GM19324 (cell line): ENCODE results near the gene FOLR1.

Source experiments
- ATAC-seq: cut with Tn5 transposase; IDR thresholded peaks from one replicate; pipeline ENCODE4 v1.9.1; 2021; ENCODE audit warnings: mild to moderate bottlenecking, moderate library complexity; ENCODE audit not compliant: unreplicated experiment, low FRiP score

Gene FOLR1

GRCh38 chr11:72222907-72223614, 31.1 kb downstream of the FOLR1 start:
- ATAC-seq, result peak; percentile 78

GRCh38 chr11:72223615-72224563, 31.9 kb downstream of the FOLR1 start:
- ATAC-seq, result peak; percentile 51

GRCh38 chr11:72224564-72225410, 32.8 kb downstream of the FOLR1 start, which contains the start of gene INPPL1:
INPPL1 (plus strand) TSS chr11:72224767; CDS start chr11:72224985, 218 bp downstream.
- no peak for ATAC-seq

GRCh38 chr11:72225411-72225951, 33.5 kb downstream of the FOLR1 start:
- no peak for ATAC-seq

- no peak for ATAC-seq
These were observed 34.8 kb downstream of the FOLR1 start for GRCh38 chr11:72226701-72227100.

GRCh38 chr11:72227316-72228228, 35.6 kb downstream of the FOLR1 start:
- no peak for ATAC-seq

- no peak for ATAC-seq
These were observed 36.4 kb downstream of the FOLR1 start for GRCh38 chr11:72228229-72228843.

- ATAC-seq, result no peak
These were observed 36.9 kb downstream of the FOLR1 start for GRCh38 chr11:72228844-72229231.

GRCh38 chr11:72229336-72229924, 37.5 kb downstream of the FOLR1 start:
- ATAC-seq, result no peak

GRCh38 chr11:72229925-72230763, 38.2 kb downstream of the FOLR1 start:
- ATAC-seq, result no peak

- ATAC-seq, result no peak
These were observed 38.9 kb downstream of the FOLR1 start for GRCh38 chr11:72230764-72231365.

- no peak for ATAC-seq
These were observed 39.7 kb downstream of the FOLR1 start for GRCh38 chr11:72231396-72232259.

GRCh38 chr11:72232260-72233055, 40.5 kb downstream of the FOLR1 start:
- ATAC-seq, result no peak

GRCh38 chr11:72233056-72233772, 41.3 kb downstream of the FOLR1 start:
- no peak for ATAC-seq
